ENCODE measurements around the gene GPR17. TPM values are rescaled to one million over a fixed set of nuclear protein-coding genes. Genes with fewer than 3 reads are reported as not detected.

Gene GPR17
- total RNA-seq, 1 experiment from 2014 or later = 0.35 TPM

DNA sequence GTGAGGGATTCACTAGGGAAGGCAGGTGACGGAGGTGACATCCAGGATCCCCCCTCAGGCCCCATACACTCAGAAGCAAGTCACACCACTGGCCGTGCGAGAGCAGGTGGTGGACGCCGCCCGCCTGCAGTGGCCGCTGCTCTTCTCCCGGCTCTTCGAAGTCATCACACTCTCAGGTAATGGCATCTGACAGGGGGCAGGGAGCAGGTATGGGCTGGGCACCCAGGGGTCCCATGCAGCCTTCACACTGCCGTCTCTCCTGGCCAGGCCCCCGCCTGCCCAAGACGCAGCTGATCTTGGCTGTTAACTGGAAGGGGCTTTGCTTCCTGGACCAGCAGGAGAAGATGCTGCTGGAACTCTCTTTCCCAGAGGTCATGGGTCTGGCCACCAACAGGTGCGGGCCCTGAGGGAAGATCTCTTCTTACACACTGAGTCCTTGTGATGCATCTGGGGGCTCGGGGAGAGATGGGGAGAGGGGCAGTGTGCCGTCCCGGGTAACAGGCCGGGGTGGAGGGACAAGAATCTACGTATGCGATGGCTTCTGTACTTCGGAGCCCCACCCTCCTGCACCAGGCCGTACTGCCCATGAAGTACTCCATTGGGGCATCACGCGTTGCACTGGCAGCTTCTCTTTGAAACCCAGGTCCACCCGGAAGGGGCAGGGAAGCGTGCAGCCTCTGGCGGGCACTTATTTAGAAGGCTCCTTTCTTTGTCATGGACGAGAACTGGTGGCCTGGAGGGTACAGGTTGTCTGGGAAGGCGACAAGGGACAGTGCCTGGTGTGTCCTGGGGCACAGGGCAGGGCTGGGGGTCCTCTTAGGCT is 18.8 kb upstream of the GPR17 start:
- Histone ChIP-seq H2BK5ac (ENCODE audit: insufficient read length, low read length) (no peak overlapping the region), H3K79me1 (ENCODE audit: insufficient read depth, low read depth, low read length, poor library complexity, severe bottlenecking) (no peaks in the 10 kb centered on the region), H2BK20ac (ENCODE audit: low read depth, low read length, poor library complexity, severe bottlenecking) (no peak overlapping the region), H3K9me3 (ENCODE audit: control insufficient read depth, low read depth, low read length) (no peaks in the 10 kb centered on the region), H2BK120ac (ENCODE audit: low read depth, low read length, poor library complexity, severe bottlenecking) (no peak overlapping the region), H3K9ac (ENCODE audit: extremely low read depth, insufficient read length, low read length) (no peak overlapping the region), H3K4me2 (ENCODE audit: insufficient read depth, insufficient read length, low read length) (no peak overlapping the region), H4K5ac (ENCODE audit: insufficient read length, low read depth, low read length) (no peak overlapping the region), H3K56ac (ENCODE audit: insufficient read length, low read depth, low read length) (no peak overlapping the region), H3K18ac (ENCODE audit: insufficient read length, low read depth, low read length) (no peak overlapping the region), H2BK12ac (ENCODE audit: insufficient read length, low read depth, low read length) (no peak overlapping the region), H3K27me3 (ENCODE audit: insufficient read depth, low read length) (no peaks in the 10 kb centered on the region), H3K79me2 (ENCODE audit: insufficient read depth, low read length) (no peaks in the 10 kb centered on the region), H4K20me1 (ENCODE audit: control insufficient read depth, insufficient read depth, insufficient read length) (no peaks in the 10 kb centered on the region), H3K14ac (ENCODE audit: insufficient read depth, low read length) (no peak overlapping the region; the same call in 1 of the 2 replicates), H3K23ac (ENCODE audit: insufficient read length, low read depth, low read length) (no peak overlapping the region), H2BK15ac (ENCODE audit: low read depth, low read length) (no peak overlapping the region), H4K91ac (ENCODE audit: insufficient read length, low read depth, low read length) (no peak overlapping the region), H3T11ph (ENCODE audit: low read length) (no peak overlapping the region), H4K8ac (replicated peaks; ENCODE audit: insufficient read length, low read depth, low read length) (no peak overlapping the region), H3K23me2 (ENCODE audit: insufficient read length, low read depth, low read length, poor library complexity, severe bottlenecking) (no peaks in the 10 kb centered on the region), H3K27ac (ENCODE audit: insufficient read length, low read depth, low read length) (no peak overlapping the region), H3K4me1 (ENCODE audit: insufficient read depth, low read length) (no peaks in the 10 kb centered on the region), H2AK5ac (ENCODE audit: insufficient read length, low read length) (no peak overlapping the region), H2AFZ (ENCODE audit: low read length) (no peak overlapping the region), H3K4ac (ENCODE audit: low read depth, low read length) (no peak overlapping the region)
- no peak for DNase-seq
- Mint-ChIP-seq H3K4me1 (peaks cover 0 to 4% of the 10 kb centered on the region in 2 experiments; a peak in 2 of 4 replicates), H3K36me3 (ENCODE audit: insufficient read depth in 1 of 3, low read depth in 3 of 3) (no peaks in the 10 kb centered on the region; a peak in 1 of 7 replicates), H3K9me3 (no peaks in the 10 kb centered on the region), H3K27ac (no peak overlapping the region), H3K27me3 (ENCODE audit: low read depth) (no peaks in the 10 kb centered on the region; the same call in 1 of the 2 replicates), H3K4me3 (no peak overlapping the region)
- TF ChIP-seq CTCF (conservative IDR thresholded peaks at IDR 0.05) = no peak
- WGBS (ENCODE audit: extremely low coverage, insufficient read length, low lambda C conversion rate) = no CpG with 5 or more reads among the region's 28 CpGs

Measured in H9 (cell line).